Measurements from ENCODE around the gene DYNLRB2.

Gene DYNLRB2

GRCh38 chr16:80577485-80578280 is 36.9 kb downstream of the DYNLRB2 start:
- TF ChIP-seq CTCF (IDR thresholded peaks at IDR 0.05) (no peak), ZFX (IDR thresholded peaks at IDR 0.05; ENCODE audit: borderline replicate concordance) (no peak)

GRCh38 chr16:80580109-80580832 is 39.5 kb downstream of the DYNLRB2 start:
- H3K27ac ChIP-seq, result no peak overlapping the region
- no peak for TF ChIP-seq ZFX (IDR thresholded peaks at IDR 0.05; ENCODE audit: borderline replicate concordance)
- no peak for TF ChIP-seq CTCF (IDR thresholded peaks at IDR 0.05)

More at GRCh38 chr16:80577485-80578280, 36.9 kb downstream of the DYNLRB2 start:
- no peak overlapping the region for H3K27ac ChIP-seq

GRCh38 chr16:80583466-80583865 is 42.7 kb downstream of the DYNLRB2 start:
- no peak overlapping the region for H3K27ac ChIP-seq
- TF ChIP-seq CTCF (IDR thresholded peaks at IDR 0.05) (no peak), ZFX (IDR thresholded peaks at IDR 0.05; ENCODE audit: borderline replicate concordance) (no peak)

GRCh38 chr16:80585764-80586163 is 45.0 kb downstream of the DYNLRB2 start:
- no peak overlapping the region for H3K27ac ChIP-seq
- TF ChIP-seq ZFX (IDR thresholded peaks at IDR 0.05; ENCODE audit: borderline replicate concordance) (no peak), CTCF (IDR thresholded peaks at IDR 0.05) (no peak)

- no peak overlapping the region for H3K27ac ChIP-seq
- TF ChIP-seq CTCF (IDR thresholded peaks at IDR 0.05) (no peak), ZFX (IDR thresholded peaks at IDR 0.05; ENCODE audit: borderline replicate concordance) (no peak)
Measured at GRCh38 chr16:80586476-80586875, 45.7 kb downstream of the DYNLRB2 start.

GRCh38 chr16:80587071-80587470 is 46.3 kb downstream of the DYNLRB2 start:
- no peak for TF ChIP-seq ZFX (IDR thresholded peaks at IDR 0.05; ENCODE audit: borderline replicate concordance)
- TF ChIP-seq CTCF (IDR thresholded peaks at IDR 0.05), result no peak
- H3K27ac ChIP-seq, result no peak overlapping the region
